ENCODE data around the gene TRAPPC14. TPM values are rescaled to one million over a fixed set of nuclear protein-coding genes. Genes with fewer than 3 reads are reported as not detected.

The TRAPPC14 gene
- total and polyA plus RNA-seq, 2 of the 13 experiments (the other 11 are each of a cell fraction or from before 2014, with no cell fraction given): 4.7 to 9.6 TPM

DNA sequence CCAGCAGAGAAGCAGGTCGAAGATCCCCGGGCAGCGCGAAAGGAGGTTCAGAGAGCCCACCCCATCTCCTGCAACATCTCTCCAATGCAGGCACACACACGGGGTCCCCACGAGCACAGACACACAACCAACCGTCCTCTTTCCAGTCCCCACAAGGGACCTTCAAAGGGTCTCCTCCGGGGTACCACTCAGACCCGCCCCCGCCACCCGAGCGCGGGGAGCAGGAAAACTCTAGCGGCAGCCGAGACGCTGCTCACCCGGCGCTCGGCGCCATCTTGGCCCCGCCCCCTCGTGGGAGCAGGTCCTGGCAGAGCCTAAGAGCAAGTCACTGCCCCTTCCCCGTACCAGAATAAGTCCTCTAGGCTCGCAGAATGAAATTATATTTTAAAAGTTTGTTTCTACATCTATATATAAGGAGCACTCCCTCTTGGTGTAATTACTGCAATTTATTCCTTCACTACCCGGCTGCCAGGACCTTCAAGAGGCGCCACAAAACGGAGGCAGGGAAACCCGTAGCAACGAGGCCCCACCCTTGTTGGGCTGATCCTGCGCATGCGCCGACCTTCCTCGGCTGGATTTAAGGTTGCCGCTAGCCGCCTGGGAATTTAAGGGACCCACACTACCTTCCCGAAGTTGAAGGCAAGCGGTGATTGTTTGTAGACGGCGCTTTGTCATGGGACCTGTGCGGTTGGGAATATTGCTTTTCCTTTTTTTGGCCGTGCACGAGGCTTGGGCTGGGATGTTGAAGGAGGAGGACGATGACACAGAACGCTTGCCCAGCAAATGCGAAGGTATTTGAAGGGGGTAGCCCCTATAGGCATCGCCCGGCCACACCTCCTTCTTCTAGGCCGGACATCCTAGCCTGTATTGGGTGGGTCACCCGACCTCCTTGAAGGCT is 39.2 kb downstream of the TRAPPC14 start, which contains the start of the genes CNPY4 and TAF6 (continued):
- TF ChIP-seq, protein P1, sequence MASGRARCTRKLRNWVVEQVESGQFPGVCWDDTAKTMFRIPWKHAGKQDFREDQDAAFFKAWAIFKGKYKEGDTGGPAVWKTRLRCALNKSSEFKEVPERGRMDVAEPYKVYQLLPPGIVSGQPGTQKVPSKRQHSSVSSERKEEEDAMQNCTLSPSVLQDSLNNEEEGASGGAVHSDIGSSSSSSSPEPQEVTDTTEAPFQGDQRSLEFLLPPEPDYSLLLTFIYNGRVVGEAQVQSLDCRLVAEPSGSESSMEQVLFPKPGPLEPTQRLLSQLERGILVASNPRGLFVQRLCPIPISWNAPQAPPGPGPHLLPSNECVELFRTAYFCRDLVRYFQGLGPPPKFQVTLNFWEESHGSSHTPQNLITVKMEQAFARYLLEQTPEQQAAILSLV (CRISPR knock-in tag; IDR thresholded peaks at IDR 0.05; ENCODE audit: borderline replicate concordance): peak; percentile 34; the same call in 1 of the 2 replicates
- TF ChIP-seq EEA1 (CRISPR knock-in tag; IDR thresholded peaks at IDR 0.05; ENCODE audit: borderline replicate concordance) (peak; percentile 77; the same call in 1 of the 2 replicates), ZNF350 (CRISPR knock-in tag; IDR thresholded peaks at IDR 0.05; ENCODE audit: borderline replicate concordance, low read depth) (no peak), ZNF496 (CRISPR knock-in tag; IDR thresholded peaks at IDR 0.05; ENCODE audit: insufficient replicate concordance) (no peak), JUND (CRISPR knock-in tag; IDR thresholded peaks at IDR 0.05) (no peak), BRD4 (CRISPR knock-in tag; IDR thresholded peaks at IDR 0.05) (peak; percentile 74), NR2F6 (IDR thresholded peaks at IDR 0.05) (no peak), NR2F6 (CRISPR knock-in tag; IDR thresholded peaks at IDR 0.05) (no peak), SMAD3 (CRISPR knock-in tag; IDR thresholded peaks at IDR 0.05) (peak; percentile 68), ZNF781 (CRISPR knock-in tag; IDR thresholded peaks at IDR 0.05; ENCODE audit: borderline replicate concordance, not compliant biosample characterization) (no peak), ZNF543 (CRISPR knock-in tag; IDR thresholded peaks at IDR 0.05) (no peak), YEATS2 (CRISPR knock-in tag; IDR thresholded peaks at IDR 0.05; ENCODE audit: borderline replicate concordance) (peak; percentile 69; the same call in 1 of the 2 replicates)
- TF ChIP-seq, protein P2, sequence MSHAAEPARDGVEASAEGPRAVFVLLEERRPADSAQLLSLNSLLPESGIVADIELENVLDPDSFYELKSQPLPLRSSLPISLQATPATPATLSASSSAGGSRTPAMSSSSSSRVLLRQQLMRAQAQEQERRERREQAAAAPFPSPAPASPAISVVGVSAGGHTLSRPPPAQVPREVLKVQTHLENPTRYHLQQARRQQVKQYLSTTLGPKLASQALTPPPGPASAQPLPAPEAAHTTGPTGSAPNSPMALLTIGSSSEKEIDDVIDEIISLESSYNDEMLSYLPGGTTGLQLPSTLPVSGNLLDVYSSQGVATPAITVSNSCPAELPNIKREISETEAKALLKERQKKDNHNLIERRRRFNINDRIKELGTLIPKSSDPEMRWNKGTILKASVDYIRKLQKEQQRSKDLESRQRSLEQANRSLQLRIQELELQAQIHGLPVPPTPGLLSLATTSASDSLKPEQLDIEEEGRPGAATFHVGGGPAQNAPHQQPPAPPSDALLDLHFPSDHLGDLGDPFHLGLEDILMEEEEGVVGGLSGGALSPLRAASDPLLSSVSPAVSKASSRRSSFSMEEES (CRISPR knock-in tag; IDR thresholded peaks at IDR 0.05): peak; percentile 23; the same call in 1 of the 2 replicates
- TF ChIP-seq, protein P3, sequence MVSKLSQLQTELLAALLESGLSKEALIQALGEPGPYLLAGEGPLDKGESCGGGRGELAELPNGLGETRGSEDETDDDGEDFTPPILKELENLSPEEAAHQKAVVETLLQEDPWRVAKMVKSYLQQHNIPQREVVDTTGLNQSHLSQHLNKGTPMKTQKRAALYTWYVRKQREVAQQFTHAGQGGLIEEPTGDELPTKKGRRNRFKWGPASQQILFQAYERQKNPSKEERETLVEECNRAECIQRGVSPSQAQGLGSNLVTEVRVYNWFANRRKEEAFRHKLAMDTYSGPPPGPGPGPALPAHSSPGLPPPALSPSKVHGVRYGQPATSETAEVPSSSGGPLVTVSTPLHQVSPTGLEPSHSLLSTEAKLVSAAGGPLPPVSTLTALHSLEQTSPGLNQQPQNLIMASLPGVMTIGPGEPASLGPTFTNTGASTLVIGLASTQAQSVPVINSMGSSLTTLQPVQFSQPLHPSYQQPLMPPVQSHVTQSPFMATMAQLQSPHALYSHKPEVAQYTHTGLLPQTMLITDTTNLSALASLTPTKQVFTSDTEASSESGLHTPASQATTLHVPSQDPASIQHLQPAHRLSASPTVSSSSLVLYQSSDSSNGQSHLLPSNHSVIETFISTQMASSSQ (IDR thresholded peaks at IDR 0.05; ENCODE audit: low read depth): no peak
- TF ChIP-seq, protein P3 (CRISPR knock-in tag; IDR thresholded peaks at IDR 0.05; ENCODE audit: borderline replicate concordance): peak; percentile 30; the same call in 1 of the 2 replicates
- TF ChIP-seq, protein P4, sequence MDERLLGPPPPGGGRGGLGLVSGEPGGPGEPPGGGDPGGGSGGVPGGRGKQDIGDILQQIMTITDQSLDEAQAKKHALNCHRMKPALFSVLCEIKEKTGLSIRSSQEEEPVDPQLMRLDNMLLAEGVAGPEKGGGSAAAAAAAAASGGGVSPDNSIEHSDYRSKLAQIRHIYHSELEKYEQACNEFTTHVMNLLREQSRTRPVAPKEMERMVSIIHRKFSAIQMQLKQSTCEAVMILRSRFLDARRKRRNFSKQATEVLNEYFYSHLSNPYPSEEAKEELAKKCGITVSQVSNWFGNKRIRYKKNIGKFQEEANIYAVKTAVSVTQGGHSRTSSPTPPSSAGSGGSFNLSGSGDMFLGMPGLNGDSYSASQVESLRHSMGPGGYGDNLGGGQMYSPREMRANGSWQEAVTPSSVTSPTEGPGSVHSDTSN (CRISPR knock-in tag; IDR thresholded peaks at IDR 0.05): no peak
- TF ChIP-seq, protein P5, sequence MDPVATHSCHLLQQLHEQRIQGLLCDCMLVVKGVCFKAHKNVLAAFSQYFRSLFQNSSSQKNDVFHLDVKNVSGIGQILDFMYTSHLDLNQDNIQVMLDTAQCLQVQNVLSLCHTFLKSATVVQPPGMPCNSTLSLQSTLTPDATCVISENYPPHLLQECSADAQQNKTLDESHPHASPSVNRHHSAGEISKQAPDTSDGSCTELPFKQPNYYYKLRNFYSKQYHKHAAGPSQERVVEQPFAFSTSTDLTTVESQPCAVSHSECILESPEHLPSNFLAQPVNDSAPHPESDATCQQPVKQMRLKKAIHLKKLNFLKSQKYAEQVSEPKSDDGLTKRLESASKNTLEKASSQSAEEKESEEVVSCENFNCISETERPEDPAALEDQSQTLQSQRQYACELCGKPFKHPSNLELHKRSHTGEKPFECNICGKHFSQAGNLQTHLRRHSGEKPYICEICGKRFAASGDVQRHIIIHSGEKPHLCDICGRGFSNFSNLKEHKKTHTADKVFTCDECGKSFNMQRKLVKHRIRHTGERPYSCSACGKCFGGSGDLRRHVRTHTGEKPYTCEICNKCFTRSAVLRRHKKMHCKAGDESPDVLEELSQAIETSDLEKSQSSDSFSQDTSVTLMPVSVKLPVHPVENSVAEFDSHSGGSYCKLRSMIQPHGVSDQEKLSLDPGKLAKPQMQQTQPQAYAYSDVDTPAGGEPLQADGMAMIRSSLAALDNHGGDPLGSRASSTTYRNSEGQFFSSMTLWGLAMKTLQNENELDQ (CRISPR knock-in tag; IDR thresholded peaks at IDR 0.05; ENCODE audit: borderline replicate concordance): no peak

Data from HepG2 (cell line).